Activated CD8-positive, alpha-beta memory T cell treated with anti-CD3 and anti-CD28 coated beads for 48 hours (primary cell): ENCODE measurements around the gene FHIT.
"Not testable (repeated sequence)": the region's sequence is repeated elsewhere in the genome, so short reads cannot be mapped to it uniquely, and the experiment has no call there.

Experiments used
- DNase-seq, 3 experiments: peaks; one replicate each; pipeline ENCODE4 v3.0.0-alpha.2; 2020; ENCODE audit warnings: low read depth in 2 of 3, low spot score in 2 of 3

Gene FHIT

GRCh38 chr3:59820352-59820934, 1430.8 kb downstream of the FHIT start:
- no peak for DNase-seq

- DNase-seq: no peak
These were observed 1432.3 kb downstream of the FHIT start for GRCh38 chr3:59818919-59819300.

GRCh38 chr3:59818033-59818918, 1433.0 kb downstream of the FHIT start:
- DNase-seq: no peak

DNA sequence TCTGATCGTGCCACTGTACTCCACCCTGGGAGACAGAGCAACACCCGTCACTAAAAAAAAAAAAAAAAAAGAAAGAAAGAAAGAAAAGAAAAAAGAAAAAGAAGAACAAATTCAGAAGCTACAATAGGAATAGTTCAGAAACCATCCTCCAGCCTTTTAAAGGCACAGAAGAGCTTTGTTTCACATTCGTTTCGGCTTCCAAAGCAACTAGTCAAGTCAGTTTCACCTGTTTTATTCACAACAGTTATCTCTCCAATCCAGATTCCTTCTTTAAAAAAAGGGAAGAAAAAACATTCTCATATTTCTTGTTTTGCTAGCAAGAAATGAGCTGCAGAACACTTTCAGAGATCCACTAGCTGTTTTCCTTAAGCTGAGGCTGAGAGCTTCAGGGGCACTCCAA, 1433.7 kb downstream of the FHIT start:
- no peak for DNase-seq

DNA sequence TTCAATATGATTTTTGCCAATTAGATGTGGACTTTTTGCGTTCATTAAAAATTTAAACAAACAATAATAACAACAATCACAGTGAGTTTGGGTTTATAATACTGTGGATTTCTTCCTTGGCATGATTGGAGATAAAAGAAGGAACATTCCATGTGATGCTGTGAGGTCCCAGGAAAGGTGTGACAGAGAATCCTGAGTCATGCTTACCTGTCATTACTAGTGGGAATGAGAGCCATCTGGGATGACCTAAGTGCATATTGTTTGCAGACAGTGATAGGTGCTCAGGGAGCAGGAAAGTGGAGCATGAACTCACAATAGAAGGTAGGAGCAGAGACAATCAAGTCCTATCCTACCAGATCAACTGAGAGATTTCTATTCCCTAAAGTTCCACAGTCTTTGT, 1434.9 kb downstream of the FHIT start:
- no peak for DNase-seq

- no peak for DNase-seq
These were observed 1438.1 kb downstream of the FHIT start for GRCh38 chr3:59813148-59813538.

DNA sequence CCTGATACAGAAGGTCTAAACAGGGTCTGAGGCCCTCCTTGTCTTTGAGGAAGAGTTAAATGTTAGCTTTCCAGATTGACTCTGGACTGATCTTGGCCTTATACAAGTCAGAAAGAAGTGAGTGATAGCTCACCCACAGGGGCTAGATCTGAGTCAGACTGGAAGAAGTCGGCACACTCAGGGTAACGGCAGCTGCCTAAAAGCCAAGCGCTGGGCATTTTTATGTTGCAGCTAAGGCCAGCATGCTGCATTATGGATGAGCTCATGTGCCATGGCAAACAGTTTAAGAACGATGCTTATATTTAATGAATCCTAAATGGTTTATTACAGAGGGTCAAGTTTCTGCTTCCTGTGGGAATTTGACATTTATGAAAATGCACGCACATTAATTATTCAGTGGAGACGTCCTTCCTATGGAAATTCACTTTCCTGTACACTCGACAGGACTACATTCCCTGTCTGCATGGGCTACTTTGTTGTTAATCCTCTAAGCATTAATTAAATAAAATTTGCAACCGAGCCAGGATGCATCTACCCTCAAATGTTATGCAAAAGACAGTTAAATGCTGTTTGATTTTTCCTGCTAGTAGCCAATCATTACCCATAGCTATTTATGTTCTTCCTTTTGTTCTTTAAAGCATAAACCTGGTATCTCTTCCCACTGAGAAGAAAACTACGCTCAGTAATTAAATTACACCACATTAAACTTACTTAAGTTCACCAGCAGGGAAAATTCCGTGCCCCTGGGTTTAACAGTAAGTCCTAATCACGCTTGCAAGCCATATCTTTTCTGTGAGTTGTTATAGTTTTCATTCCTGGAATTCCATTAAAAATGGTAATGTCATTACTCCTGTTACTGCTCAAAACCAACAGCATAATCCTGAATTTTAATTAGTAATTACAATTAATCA, 1438.8 kb downstream of the FHIT start:
- DNase-seq: no peak

DNA sequence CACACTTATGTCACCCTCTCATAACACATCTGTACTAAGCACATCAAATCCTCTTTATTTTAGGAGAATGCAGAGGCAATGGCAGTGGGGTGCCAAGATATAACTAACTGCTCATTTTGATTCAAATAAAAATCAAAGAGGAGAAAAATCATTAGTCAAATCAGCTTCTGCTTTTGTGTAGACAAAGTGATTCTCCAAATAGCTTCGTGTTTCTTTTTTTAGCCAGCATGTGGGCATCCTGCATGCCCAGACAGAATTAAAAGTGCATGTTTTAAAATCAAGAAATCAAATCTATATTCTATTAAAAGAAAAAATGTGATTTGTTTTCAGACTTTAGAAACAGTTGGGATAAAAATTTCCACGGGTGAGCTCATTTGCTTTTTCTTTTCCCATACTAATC, 1440.1 kb downstream of the FHIT start:
- no peak for DNase-seq

GRCh38 chr3:59810606-59811005, 1440.6 kb downstream of the FHIT start:
- DNase-seq: no peak

GRCh38 chr3:59809710-59810444, 1441.4 kb downstream of the FHIT start:
- DNase-seq: no peak

- no peak for DNase-seq
These were observed 1442.2 kb downstream of the FHIT start for GRCh38 chr3:59809016-59809415.

GRCh38 chr3:59808446-59808845, 1442.8 kb downstream of the FHIT start:
- DNase-seq: no peak

DNA sequence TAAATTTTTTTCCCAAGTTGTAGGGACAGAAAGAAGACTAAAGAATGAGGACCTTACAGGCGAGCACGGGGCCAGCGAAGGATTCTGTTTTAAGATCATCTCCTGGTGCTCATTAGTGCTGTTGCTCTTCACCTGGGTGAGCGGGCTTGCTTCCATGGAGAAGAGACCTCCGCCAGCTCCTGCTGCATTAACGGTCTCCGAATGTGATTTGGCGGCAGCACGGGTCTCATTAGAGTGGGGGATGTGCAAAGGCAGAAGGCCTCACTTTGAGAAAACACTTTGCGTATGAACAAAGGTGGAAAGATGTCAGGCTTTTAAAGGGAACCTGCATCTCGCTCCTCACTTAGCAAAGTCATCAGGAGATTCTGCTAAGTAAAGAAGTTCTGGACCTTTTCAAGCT, 1448.0 kb downstream of the FHIT start:
- DNase-seq: no peak

- DNase-seq: not testable (repeated sequence)
These were observed 1448.8 kb downstream of the FHIT start for GRCh38 chr3:59802453-59802852.

GRCh38 chr3:59802045-59802444, 1449.2 kb downstream of the FHIT start:
- DNase-seq: no peak

- no peak for DNase-seq
These were observed 1450.8 kb downstream of the FHIT start for GRCh38 chr3:59800481-59800880.

DNA sequence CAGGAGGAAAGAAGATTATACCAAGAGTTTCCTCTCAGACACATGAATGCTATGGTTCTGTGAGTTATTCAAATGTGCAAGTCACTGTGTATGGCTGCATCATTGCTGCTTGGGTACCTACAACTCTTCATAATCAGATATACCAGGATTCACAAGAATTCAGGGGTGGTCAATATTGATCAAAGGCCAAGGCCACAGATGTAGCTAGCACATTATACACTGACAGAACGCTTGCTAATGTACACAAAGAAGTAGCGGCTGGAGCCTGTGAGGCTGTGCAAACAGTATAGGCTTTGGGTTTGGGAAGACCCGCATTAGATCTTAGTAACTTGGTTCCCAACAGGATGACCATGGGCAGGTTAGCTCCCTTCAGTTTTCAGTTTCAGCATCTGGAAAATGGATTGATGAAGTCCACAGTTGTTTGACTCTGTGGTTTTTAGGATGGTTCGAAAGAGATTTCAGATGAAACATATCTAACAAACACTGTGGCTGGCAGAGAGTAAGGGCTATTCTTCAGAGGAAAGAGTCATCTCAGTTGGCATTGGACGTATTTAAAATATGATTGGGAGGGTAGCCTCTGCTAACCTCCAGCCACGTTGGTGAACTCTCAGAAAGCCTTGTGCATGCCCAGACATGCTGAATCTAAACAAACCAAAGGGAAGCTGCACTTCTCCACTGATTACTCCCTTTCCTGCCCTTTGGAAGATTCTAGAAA, 1452.7 kb downstream of the FHIT start:
- no peak for DNase-seq

DNA sequence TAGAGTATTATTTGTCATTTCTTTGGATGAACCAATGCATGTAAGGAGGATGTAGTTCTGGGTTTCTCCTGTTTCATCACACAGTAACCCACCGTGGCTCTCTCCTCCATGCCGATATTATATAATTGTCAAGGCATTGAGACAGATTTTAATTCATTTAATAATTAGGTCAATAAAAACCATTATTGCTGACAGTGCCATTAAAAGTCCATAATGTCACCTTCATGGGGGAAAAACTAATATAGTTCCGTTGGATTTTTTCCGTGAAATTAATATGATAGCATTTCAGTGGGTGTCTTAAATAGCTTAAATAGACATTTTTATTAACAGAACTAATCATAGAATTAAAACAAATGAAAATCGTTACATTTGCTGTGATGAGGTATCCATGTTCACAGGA, 1453.7 kb downstream of the FHIT start:
- no peak for DNase-seq

DNA sequence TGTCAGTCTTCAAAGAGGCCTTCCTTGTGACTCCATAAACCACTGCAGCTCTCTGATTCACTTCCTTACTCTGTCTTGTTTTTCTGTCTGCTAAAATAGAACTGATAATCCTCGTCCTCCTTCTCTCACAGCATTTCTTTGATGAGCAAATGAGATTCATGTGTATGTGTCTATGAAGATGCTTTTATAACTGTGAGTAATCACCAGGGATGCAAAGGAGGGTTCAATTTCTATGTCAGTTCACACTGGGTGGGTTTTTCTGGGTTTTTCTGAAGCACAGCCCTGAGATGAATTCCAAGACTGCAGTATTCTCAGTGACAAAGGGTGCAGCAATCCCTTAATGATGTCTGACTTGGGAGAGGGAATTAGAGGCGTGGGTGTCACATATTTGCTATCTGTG, 1454.8 kb downstream of the FHIT start:
- no peak for DNase-seq

DNA sequence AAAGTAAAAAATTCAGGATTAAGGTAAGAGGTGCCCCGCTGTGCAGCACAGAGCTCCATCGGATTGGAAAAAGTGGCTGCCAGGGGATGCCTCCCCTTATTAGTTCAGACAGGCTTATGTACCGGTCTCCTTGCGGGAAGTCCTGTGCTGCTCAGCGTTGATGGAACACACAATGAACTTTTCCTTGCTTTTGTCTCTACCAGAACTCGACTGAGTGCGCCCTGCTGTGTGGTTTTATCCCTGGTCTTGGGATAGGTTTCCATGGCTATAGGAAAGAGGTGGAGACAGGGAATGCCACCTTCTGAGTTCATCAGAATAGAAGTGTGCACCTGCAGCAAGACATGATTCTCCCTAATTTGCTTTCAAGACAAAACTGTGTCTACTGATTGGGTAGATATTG, 1455.5 kb downstream of the FHIT start:
- no peak for DNase-seq
